ENCODE measurements around the gene C2orf68. TPM values are rescaled to one million over a fixed set of nuclear protein-coding genes. Genes with fewer than 3 reads are reported as not detected.
A peak's percentile ranks its signal among the peaks of the same experiment; 100 is the strongest.

C2orf68 gene
- total and polyA plus RNA-seq, 7 donors, result 10.6 to 23.0 (median 13.0) TPM

- DNase-seq, result no peak
- TF ChIP-seq POLR2A (IDR thresholded peaks at IDR 0.05) (no peak), EP300 (IDR thresholded peaks at IDR 0.05) (no peak), CTCF (IDR thresholded peaks at IDR 0.05) (no peak), POLR2AphosphoS5 (IDR thresholded peaks at IDR 0.05) (no peak)
- H3K27me3 ChIP-seq, result no peaks in the 10 kb centered on the region
- no peaks in the 10 kb centered on the region for H3K9me3 ChIP-seq
- H3K4me1 ChIP-seq, result peaks cover 0 to 50% (median 41%) of the 10 kb centered on the region in 4 donors
- WGBS, 2 donors, result 76 to 82% methylated on average over 14 of the region's 14 CpGs
- peaks cover 5 to 41% (median 14%) of the 10 kb centered on the region in 4 donors for H3K36me3 ChIP-seq
- H3K4me3 ChIP-seq, result no peak overlapping the region
- no peak overlapping the region for H3K27ac ChIP-seq
- intact Hi-C loops (cut with DNase I), result no loop called here
These were observed 13.1 kb downstream of the C2orf68 start for GRCh38 chr2:85598594-85599340.

- Histone ChIP-seq H3K4me1 (peaks cover 0 to 47% (median 35%) of the 10 kb centered on the region in 4 donors), H3K9me3 (no peaks in the 10 kb centered on the region), H3K4me3 (no peak overlapping the region), H3K27ac (peak overlapping the region in 1 of 4 donors; percentile 91), H3K27me3 (no peaks in the 10 kb centered on the region), H3K36me3 (peaks cover 5 to 46% (median 14%) of the 10 kb centered on the region in 4 donors)
- intact Hi-C loops (cut with DNase I), result no loop called here
- no peak for DNase-seq
- WGBS, 2 donors, result 89 to 93% methylated on average over 5 of the region's 5 CpGs
- TF ChIP-seq CTCF (IDR thresholded peaks at IDR 0.05) (no peak), POLR2AphosphoS5 (IDR thresholded peaks at IDR 0.05) (no peak), EP300 (IDR thresholded peaks at IDR 0.05) (no peak), POLR2A (IDR thresholded peaks at IDR 0.05) (no peak)
These were observed 14.6 kb downstream of the C2orf68 start for GRCh38 chr2:85597241-85597640.

GRCh38 chr2:85596486-85597143 is 15.3 kb downstream of the C2orf68 start:
- 64% methylated on average over 3 of the region's 3 CpGs for WGBS, 2 donors
- intact Hi-C loops (cut with DNase I), result no loop called here
- no peak for TF ChIP-seq EP300 (IDR thresholded peaks at IDR 0.05)
- no peak for TF ChIP-seq POLR2A (IDR thresholded peaks at IDR 0.05)
- no peak for TF ChIP-seq CTCF (IDR thresholded peaks at IDR 0.05)
- no peak for TF ChIP-seq POLR2AphosphoS5 (IDR thresholded peaks at IDR 0.05)
- Histone ChIP-seq H3K9me3 (no peaks in the 10 kb centered on the region), H3K27ac (peak overlapping the region; percentile 88 to 91 (median 90)), H3K4me3 (peak overlapping the region; percentile 63 to 78 (median 70)), H3K27me3 (no peaks in the 10 kb centered on the region), H3K4me1 (peaks cover 0 to 44% (median 33%) of the 10 kb centered on the region in 4 donors), H3K36me3 (peaks cover 5 to 46% (median 14%) of the 10 kb centered on the region in 4 donors)
- no peak for DNase-seq

GRCh38 chr2:85596026-85596333 is 15.9 kb downstream of the C2orf68 start:
- no peaks in the 10 kb centered on the region for H3K27me3 ChIP-seq
- H3K27ac ChIP-seq, result peak overlapping the region; percentile 88 to 91 (median 90)
- 2 to 6% methylated on average over 10 of the region's 10 CpGs for WGBS, 2 donors
- DNase-seq, result no peak
- intact Hi-C loops (cut with DNase I), result no loop called here
- peaks cover 0 to 44% (median 30%) of the 10 kb centered on the region in 4 donors for H3K4me1 ChIP-seq
- H3K4me3 ChIP-seq, result peak overlapping the region; percentile 63 to 78 (median 70)
- TF ChIP-seq EP300 (IDR thresholded peaks at IDR 0.05), result no peak
- no peak for TF ChIP-seq POLR2A (IDR thresholded peaks at IDR 0.05)
- TF ChIP-seq POLR2AphosphoS5 (IDR thresholded peaks at IDR 0.05), result no peak
- no peak for TF ChIP-seq CTCF (IDR thresholded peaks at IDR 0.05)
- H3K36me3 ChIP-seq, result peaks cover 5 to 46% (median 14%) of the 10 kb centered on the region in 4 donors
- no peaks in the 10 kb centered on the region for H3K9me3 ChIP-seq
